Natural killer cell (primary cell): ENCODE results near the gene SSC5D. TPM values are rescaled to one million over a fixed set of nuclear protein-coding genes. Genes with fewer than 3 reads are reported as not detected.

ENCODE experiments used
- ATAC-seq, 3 donors: fragments of 150-1000 bp in 2 of 3; fragments of 200-7000 bp in 1 of 3; cut with Tn5 transposase; 1 replicate in 1 of 3; 2 replicates in 2 of 3; pipeline ENCODE4 v1.10.0; 2021; ENCODE audit warnings: mild to moderate bottlenecking in 2 of 3, moderate library complexity in 2 of 3
- DNase-seq, 2 donors: peaks; one replicate each; pipeline versions ENCODE4 v3.0.0 to v3.0.0-alpha.2; 2013 to 2021; ENCODE audit warnings: mixed read lengths in 1 of 2
- H3K27ac ChIP-seq: one replicate; pipeline ENCODE4 v1.5.1; 2013; ENCODE audit warnings: mild to moderate bottlenecking, low read length
- H3K27me3 ChIP-seq: one replicate; pipeline ENCODE4 v1.6.1; 2013; ENCODE audit warnings: low read length; ENCODE audit not compliant: control insufficient read depth, insufficient read depth
- H3K36me3 ChIP-seq: one replicate; pipeline ENCODE4 v1.6.1; 2013; ENCODE audit warnings: low read length; ENCODE audit not compliant: control insufficient read depth, insufficient read depth
- H3K4me1 ChIP-seq: one replicate; pipeline ENCODE4 v1.6.1; 2013; ENCODE audit warnings: low read length; ENCODE audit not compliant: control insufficient read depth, insufficient read depth
- H3K4me3 ChIP-seq: one replicate; pipeline ENCODE4 v1.5.1; 2013; ENCODE audit warnings: low read length
- H3K9me3 ChIP-seq: one replicate; pipeline ENCODE4 v1.6.1; 2013; ENCODE audit warnings: low read length; ENCODE audit not compliant: control insufficient read depth, insufficient read depth
- H3K27ac Mint-ChIP-seq, 2 donors: one replicate each; pipeline ENCODE4 v1.8.0; 2022; ENCODE audit warnings: mild to moderate bottlenecking in 2 of 2, mixed read lengths in 2 of 2, moderate library complexity in 1 of 2
- H3K27me3 Mint-ChIP-seq, 2 donors: one replicate each; pipeline ENCODE4 v1.8.0; 2022; ENCODE audit warnings: low read depth in 2 of 2, mixed read lengths in 2 of 2
- H3K36me3 Mint-ChIP-seq: one replicate; pipeline ENCODE4 v1.8.0; 2022; ENCODE audit warnings: mixed read lengths
- H3K4me1 Mint-ChIP-seq, 2 donors: one replicate each; pipeline ENCODE4 v1.8.0; 2022; ENCODE audit warnings: mixed read lengths in 2 of 2
- H3K4me3 Mint-ChIP-seq: one replicate; pipeline ENCODE4 v1.8.0; 2022; ENCODE audit warnings: mild to moderate bottlenecking, moderate library complexity, mixed read lengths
- H3K9me3 Mint-ChIP-seq, 2 donors: one replicate each; pipeline ENCODE4 v1.8.0; 2022; ENCODE audit warnings: mixed read lengths in 2 of 2
- WGBS: methylation state at CpG from one replicate; pipeline ENCODE4 v1.1.7; 2013; ENCODE audit warnings: missing lambda C conversion rate; ENCODE audit not compliant: insufficient coverage; 5-methylcytosine and 5-hydroxymethylcytosine counted together
- intact Hi-C: fragments of 100-400 bp; cut with micrococcal nuclease; formaldehyde crosslinking; loops from one replicate; pipeline ENCODE4 v1.14.2; 2022
- total RNA-seq, 4 donors: library from RNA; stranded (reverse); fragments of 120-200 nt in 1 of 4; gene quantifications; one replicate each; pipeline versions ENCODE4 v1.2.3 to v1.2.4, GENCODE V29; 2013 to 2022
- TF ChIP-seq, protein P1 (sequence below): fragments of 200-600 bp; IDR thresholded peaks from one replicate; pipeline ENCODE4 v1.8.0; 2022; ENCODE audit warnings: antibody characterized with exemption

SSC5D gene
- total RNA-seq, 3 donors from 2014 or later (not counting 1 experiment from before 2014, with no cell fraction given): 0.11 to 0.68 (median 0.58) TPM

DNA sequence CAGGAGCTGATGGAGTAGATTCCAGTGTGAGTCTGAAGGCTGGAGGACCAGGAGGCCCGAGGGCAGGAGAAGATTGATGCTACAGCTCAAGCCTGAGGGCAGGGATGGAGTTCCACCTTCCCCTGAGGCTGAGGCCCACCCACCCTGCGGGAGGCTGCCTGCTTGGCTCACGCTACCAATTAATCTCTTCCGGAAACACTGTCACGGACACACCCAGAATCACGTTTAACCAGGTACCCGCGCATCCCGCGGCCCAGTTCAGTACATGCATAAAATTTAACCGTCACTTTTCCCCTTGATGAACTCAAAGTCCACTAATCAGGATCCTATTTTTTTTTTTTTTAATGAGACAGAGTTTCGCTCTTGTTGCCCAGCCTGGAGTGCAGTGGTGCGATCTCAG lies 17.0 kb upstream of the SSC5D start:
- H3K27ac Mint-ChIP-seq: no peak overlapping the region
- TF ChIP-seq, protein P1, sequence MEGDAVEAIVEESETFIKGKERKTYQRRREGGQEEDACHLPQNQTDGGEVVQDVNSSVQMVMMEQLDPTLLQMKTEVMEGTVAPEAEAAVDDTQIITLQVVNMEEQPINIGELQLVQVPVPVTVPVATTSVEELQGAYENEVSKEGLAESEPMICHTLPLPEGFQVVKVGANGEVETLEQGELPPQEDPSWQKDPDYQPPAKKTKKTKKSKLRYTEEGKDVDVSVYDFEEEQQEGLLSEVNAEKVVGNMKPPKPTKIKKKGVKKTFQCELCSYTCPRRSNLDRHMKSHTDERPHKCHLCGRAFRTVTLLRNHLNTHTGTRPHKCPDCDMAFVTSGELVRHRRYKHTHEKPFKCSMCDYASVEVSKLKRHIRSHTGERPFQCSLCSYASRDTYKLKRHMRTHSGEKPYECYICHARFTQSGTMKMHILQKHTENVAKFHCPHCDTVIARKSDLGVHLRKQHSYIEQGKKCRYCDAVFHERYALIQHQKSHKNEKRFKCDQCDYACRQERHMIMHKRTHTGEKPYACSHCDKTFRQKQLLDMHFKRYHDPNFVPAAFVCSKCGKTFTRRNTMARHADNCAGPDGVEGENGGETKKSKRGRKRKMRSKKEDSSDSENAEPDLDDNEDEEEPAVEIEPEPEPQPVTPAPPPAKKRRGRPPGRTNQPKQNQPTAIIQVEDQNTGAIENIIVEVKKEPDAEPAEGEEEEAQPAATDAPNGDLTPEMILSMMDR: no peak
- intact Hi-C loops: no loop called here
- 91% methylated on average over 13 of the region's 13 CpGs for WGBS
- Histone ChIP-seq H3K4me1 (peaks cover 11% of the 10 kb centered on the region), H3K36me3 (no peaks in the 10 kb centered on the region), H3K4me3 (no peak overlapping the region), H3K9me3 (no peaks in the 10 kb centered on the region), H3K27me3 (no peaks in the 10 kb centered on the region), H3K27ac (no peak overlapping the region)
- H3K27me3 Mint-ChIP-seq: peaks cover 0 to 2% of the 10 kb centered on the region in 2 donors
- ATAC-seq (no peak), DNase-seq (no peak)
- H3K36me3 Mint-ChIP-seq: no peaks in the 10 kb centered on the region
- no peaks in the 10 kb centered on the region for H3K9me3 Mint-ChIP-seq
- H3K4me3 Mint-ChIP-seq: no peak overlapping the region
- H3K4me1 Mint-ChIP-seq: peaks cover 0 to 10% of the 10 kb centered on the region in 2 donors

DNA sequence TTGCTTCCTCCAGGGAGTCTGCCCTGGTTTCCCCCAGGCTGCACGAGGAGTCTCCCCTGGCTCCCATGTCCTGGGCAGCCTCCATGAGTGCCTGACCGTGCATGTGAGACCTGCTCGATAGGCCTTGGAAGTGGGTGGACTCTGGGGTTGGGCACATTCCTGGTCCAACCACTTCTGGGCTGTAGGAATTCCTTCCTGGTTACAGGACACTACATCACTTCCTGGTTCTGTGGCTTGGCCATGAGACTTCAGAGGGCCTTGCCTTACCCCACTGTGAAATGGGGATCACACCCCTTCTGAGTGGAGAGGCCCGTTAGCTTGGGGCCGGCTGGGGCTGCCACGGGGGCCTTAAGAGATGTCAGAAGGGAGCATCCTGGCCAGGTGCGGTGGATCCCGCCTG lies 15.8 kb upstream of the SSC5D start:
- Mint-ChIP-seq H3K4me3 (no peak overlapping the region), H3K27ac (no peak overlapping the region), H3K27me3 (no peaks in the 10 kb centered on the region), H3K9me3 (no peaks in the 10 kb centered on the region), H3K4me1 (peaks cover 5 to 15% of the 10 kb centered on the region in 2 donors), H3K36me3 (no peaks in the 10 kb centered on the region)
- intact Hi-C loops: no loop called here
- Histone ChIP-seq H3K27ac (no peak overlapping the region), H3K27me3 (no peaks in the 10 kb centered on the region), H3K4me3 (no peak overlapping the region), H3K9me3 (no peaks in the 10 kb centered on the region), H3K4me1 (peaks cover 18% of the 10 kb centered on the region), H3K36me3 (no peaks in the 10 kb centered on the region)
- ATAC-seq (no peak), DNase-seq (no peak)
- TF ChIP-seq, protein P1: no peak
- WGBS: 96% methylated on average over 8 of the region's 8 CpGs

DNA sequence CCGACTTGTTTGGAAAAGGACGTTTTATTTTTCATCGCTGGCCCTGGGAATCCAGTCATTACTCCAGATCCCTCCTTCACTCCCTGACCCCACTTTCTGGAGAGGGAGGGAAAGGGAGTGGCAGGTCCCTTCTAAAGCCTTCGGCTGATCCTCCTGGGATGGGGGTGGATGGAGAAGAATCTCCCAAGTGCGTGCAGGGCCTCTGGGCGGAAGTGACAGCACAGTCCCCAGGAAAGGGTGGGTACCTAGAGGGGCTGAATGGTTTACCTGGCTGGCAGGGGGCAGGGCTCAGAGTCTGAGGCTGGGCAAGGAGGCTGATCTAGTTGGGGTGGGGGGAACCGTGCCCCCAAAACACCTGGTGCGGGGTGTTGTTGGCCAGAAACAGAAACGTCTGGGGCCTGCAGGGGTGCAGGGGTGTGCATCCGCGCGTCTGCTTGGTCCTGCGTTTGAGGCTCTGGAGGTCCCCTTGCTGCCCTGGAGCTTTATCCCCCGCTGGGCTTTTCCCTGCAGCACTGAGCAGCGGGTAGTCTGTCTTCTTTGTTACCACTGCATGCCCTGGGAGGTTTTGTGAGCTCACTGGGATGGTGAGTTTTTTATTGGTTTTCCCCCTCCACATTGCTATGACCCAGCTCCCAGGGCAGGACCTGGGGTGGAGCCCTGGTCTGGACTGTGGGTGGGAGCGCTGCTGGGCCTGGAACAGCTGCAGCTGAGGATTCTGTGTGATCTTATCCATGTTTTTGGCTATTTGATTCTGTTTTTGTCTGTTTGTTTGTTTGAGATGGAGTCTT lies 14.8 kb upstream of the SSC5D start:
- no peak overlapping the region for H3K4me3 Mint-ChIP-seq
- 91% methylated on average over 14 of the region's 16 CpGs for WGBS
- Histone ChIP-seq H3K4me1 (peaks cover 20% of the 10 kb centered on the region), H3K9me3 (no peaks in the 10 kb centered on the region), H3K4me3 (no peak overlapping the region), H3K27me3 (no peaks in the 10 kb centered on the region), H3K36me3 (no peaks in the 10 kb centered on the region), H3K27ac (no peak overlapping the region)
- no peaks in the 10 kb centered on the region for H3K36me3 Mint-ChIP-seq
- no peaks in the 10 kb centered on the region for H3K27me3 Mint-ChIP-seq
- no peaks in the 10 kb centered on the region for H3K9me3 Mint-ChIP-seq
- ATAC-seq (no peak), DNase-seq (no peak)
- TF ChIP-seq, protein P1: no peak
- peaks cover 14 to 20% of the 10 kb centered on the region in 2 donors for H3K4me1 Mint-ChIP-seq
- intact Hi-C loops: no loop called here
- H3K27ac Mint-ChIP-seq: no peak overlapping the region
